HG02798 (cell line): ENCODE measurements around the gene MAP7D1.
"Not testable (repeated sequence)": the region's sequence is repeated elsewhere in the genome, so short reads cannot be mapped to it uniquely, and the experiment has no call there.

Source experiments
- ATAC-seq: cut with Tn5 transposase; IDR thresholded peaks from one replicate; pipeline ENCODE4 v1.9.1; 2021; ENCODE audit warnings: mild to moderate bottlenecking; ENCODE audit not compliant: unreplicated experiment, poor library complexity

The MAP7D1 gene

GRCh38 chr1:36187800-36188593 is 32.0 kb downstream of the MAP7D1 start:
- peak; percentile 75 for ATAC-seq

- ATAC-seq: not testable (repeated sequence)
Measured at GRCh38 chr1:36196805-36197204, 40.8 kb downstream of the MAP7D1 start.

GRCh38 chr1:36198641-36199040 is 42.7 kb downstream of the MAP7D1 start:
- no peak for ATAC-seq

GRCh38 chr1:36199934-36200741 is 44.2 kb downstream of the MAP7D1 start:
- no peak for ATAC-seq

GRCh38 chr1:36203027-36203553 is 47.1 kb downstream of the MAP7D1 start:
- ATAC-seq: no peak

GRCh38 chr1:36203554-36204346 is 47.8 kb downstream of the MAP7D1 start:
- no peak for ATAC-seq

GRCh38 chr1:36204347-36204909 is 48.5 kb downstream of the MAP7D1 start:
- ATAC-seq: no peak

- ATAC-seq: no peak
Measured at GRCh38 chr1:36206323-36206858, 50.4 kb downstream of the MAP7D1 start.

- no peak for ATAC-seq
Measured at GRCh38 chr1:36207339-36207738, 51.4 kb downstream of the MAP7D1 start.

- ATAC-seq: no peak
Measured at GRCh38 chr1:36208978-36209703, 53.2 kb downstream of the MAP7D1 start.

- no peak for ATAC-seq
Measured at GRCh38 chr1:36211307-36211706, 55.3 kb downstream of the MAP7D1 start.

GRCh38 chr1:36211841-36212240 is 55.9 kb downstream of the MAP7D1 start:
- ATAC-seq: no peak

- ATAC-seq: no peak
Measured at GRCh38 chr1:36212782-36213181, 56.8 kb downstream of the MAP7D1 start.

GRCh38 chr1:36217670-36218069 is 61.7 kb downstream of the MAP7D1 start:
- ATAC-seq: no peak

GRCh38 chr1:36221901-36222300 is 65.9 kb downstream of the MAP7D1 start:
- ATAC-seq: not testable (repeated sequence)

GRCh38 chr1:36222481-36223380 is 66.8 kb downstream of the MAP7D1 start:
- no peak for ATAC-seq

GRCh38 chr1:36223381-36223995 is 67.5 kb downstream of the MAP7D1 start:
- peak; percentile 13 for ATAC-seq
